ENCODE data around the gene MS4A4A.

MS4A4A gene

DNA sequence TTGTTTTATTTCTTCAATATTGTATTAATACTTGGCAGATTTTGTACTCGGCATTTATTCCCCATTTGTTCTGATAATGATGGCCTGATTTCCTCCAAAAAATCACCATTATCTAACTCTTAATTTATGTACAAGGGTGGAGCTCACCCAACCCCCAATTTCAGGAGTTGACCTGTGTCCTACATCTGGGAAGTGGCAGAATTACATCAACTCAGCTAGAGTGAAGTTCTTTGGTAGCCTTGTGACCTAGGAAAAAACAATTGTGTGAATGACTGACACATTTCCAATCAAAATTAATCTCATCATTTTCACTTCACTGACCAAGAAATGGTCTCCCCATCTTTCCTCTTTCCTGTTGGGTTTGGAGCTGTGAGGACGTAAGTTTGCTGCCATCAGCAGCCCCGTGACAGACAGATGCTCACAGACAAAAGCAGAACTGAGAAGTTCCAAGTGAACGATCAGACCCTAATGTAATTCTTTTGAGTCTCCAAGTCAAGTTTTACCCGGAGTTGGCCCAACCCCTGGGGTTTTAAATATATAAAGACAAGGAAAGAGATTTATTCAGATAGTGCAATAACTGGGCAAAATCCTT lies 30.0 kb downstream of the MS4A4A start:
- H3K27me3 ChIP-seq (ENCODE audit: insufficient read depth, low read length): no peaks in the 10 kb centered on the region
- peak overlapping the region; percentile 53 for H2AFZ ChIP-seq (ENCODE audit: low read depth, low read length)
- no peaks in the 10 kb centered on the region for H3K36me3 ChIP-seq (ENCODE audit: insufficient read depth, low read length)
- H3K4me3 ChIP-seq (ENCODE audit: low read length): no peak overlapping the region
- no peaks in the 10 kb centered on the region for H3K9me3 ChIP-seq (ENCODE audit: low read length)
- peaks cover 24% of the 10 kb centered on the region for H3K4me1 ChIP-seq (ENCODE audit: insufficient read depth, low read length)

DNA sequence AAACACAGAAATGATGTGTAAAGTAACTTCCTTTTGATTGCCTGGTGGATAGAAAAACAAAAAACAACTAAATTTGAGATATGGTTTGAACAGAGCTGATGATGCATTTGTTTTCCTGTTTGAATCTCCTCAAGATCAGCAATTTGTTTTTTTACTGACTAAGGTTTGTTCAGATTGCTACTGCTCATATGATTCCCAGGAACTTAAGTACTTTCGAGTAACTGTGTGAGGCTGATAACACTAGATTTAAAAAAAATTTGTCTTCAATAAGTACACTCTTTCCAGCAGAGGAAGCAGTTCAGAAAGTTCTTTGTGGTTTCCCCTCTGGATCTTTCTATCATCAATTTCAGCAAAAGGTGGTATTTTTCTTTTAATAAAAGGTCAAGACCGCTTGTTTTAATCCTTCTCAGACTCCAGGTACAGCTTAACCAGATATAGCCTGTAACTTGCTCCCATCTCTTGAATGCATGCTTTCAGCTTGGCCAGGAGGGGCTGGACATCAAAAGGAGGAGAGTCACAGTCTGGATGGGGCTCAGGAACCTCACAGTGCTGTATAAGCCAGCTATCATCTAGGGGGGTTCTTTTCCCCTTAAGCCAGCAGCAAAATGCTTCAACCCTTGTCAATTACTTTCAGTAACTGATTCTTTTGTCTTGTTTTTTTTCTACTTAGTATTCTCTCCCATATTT lies 34.3 kb downstream of the MS4A4A start:
- Histone ChIP-seq H2AFZ (ENCODE audit: low read depth, low read length) (no peak overlapping the region), H3K9me3 (ENCODE audit: low read length) (peaks cover 2% of the 10 kb centered on the region), H3K27me3 (ENCODE audit: insufficient read depth, low read length) (no peaks in the 10 kb centered on the region), H3K4me3 (ENCODE audit: low read length) (no peak overlapping the region), H3K36me3 (ENCODE audit: insufficient read depth, low read length) (no peaks in the 10 kb centered on the region), H3K4me1 (ENCODE audit: insufficient read depth, low read length) (peaks cover 22% of the 10 kb centered on the region)

DNA sequence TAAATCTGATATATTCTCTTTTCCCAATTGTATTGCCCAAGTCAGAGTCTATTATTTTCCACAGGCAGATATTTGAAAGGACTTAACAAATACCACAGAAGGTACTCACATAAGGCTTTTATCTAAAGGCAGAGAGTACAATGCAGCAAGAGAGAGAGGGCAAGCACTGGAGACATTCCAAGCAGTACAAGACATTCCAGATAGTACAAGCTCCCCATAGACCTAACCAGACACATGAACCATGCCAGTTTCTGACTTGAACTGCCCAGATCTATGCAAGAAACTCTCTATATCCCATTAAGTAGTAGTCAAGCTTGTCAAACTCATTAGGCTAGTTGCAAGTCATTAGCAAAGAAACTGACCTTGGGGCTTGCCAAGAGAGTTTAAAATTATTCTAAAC lies 35.4 kb downstream of the MS4A4A start:
- Histone ChIP-seq H3K9me3 (ENCODE audit: low read length) (peaks cover 2% of the 10 kb centered on the region), H3K27me3 (ENCODE audit: insufficient read depth, low read length) (no peaks in the 10 kb centered on the region), H3K4me1 (ENCODE audit: insufficient read depth, low read length) (peaks cover 15% of the 10 kb centered on the region), H2AFZ (ENCODE audit: low read depth, low read length) (no peak overlapping the region), H3K36me3 (ENCODE audit: insufficient read depth, low read length) (no peaks in the 10 kb centered on the region), H3K4me3 (ENCODE audit: low read length) (no peak overlapping the region)

DNA sequence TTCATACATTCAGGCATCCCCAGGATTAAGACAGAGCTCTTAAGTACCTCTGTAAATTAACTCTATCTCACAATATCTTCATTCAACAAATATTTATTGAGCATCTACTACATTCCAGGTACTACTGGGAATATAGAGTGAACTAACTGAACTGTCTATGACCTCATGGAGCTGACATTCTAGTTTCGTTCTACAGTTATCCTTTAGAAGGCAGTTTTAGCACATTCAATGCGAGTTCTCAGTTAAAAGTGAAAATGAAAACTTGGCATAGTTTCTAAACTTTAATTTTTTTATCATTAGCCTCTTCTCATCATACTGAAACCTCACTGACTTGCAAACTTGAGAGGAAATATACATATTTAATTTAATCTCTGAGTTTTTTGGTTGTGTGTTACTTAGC lies 35.9 kb downstream of the MS4A4A start:
- no peak overlapping the region for H2AFZ ChIP-seq (ENCODE audit: low read depth, low read length)
- H3K4me3 ChIP-seq (ENCODE audit: low read length): no peak overlapping the region
- peaks cover 12% of the 10 kb centered on the region for H3K4me1 ChIP-seq (ENCODE audit: insufficient read depth, low read length)
- peaks cover 2% of the 10 kb centered on the region for H3K9me3 ChIP-seq (ENCODE audit: low read length)
- no peaks in the 10 kb centered on the region for H3K36me3 ChIP-seq (ENCODE audit: insufficient read depth, low read length)
- H3K27me3 ChIP-seq (ENCODE audit: insufficient read depth, low read length): no peaks in the 10 kb centered on the region

DNA sequence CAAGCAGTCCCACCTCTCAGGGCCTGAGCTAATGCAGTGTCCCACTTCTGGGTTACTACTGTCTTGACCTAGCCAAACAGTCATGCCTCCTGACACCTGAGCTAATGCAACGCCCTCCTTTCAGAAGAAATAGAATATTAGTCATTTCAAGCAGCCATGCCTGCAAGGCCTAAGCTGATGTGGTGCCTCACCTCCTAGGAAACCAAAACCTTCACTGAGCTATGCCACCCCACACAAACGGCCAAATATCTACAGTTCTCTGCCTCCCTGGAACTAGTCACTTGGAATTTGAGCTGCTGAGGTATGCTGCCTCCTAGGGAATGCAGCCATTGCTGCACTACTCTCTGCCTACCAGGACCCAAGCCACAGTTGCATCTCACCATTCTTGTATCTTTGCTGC lies 38.3 kb downstream of the MS4A4A start:
- Histone ChIP-seq H2AFZ (ENCODE audit: low read depth, low read length) (no peak overlapping the region), H3K4me1 (ENCODE audit: insufficient read depth, low read length) (peaks cover 12% of the 10 kb centered on the region), H3K27me3 (ENCODE audit: insufficient read depth, low read length) (no peaks in the 10 kb centered on the region), H3K4me3 (ENCODE audit: low read length) (no peak overlapping the region), H3K9me3 (ENCODE audit: low read length) (peaks cover 2% of the 10 kb centered on the region), H3K36me3 (ENCODE audit: insufficient read depth, low read length) (no peaks in the 10 kb centered on the region)

DNA sequence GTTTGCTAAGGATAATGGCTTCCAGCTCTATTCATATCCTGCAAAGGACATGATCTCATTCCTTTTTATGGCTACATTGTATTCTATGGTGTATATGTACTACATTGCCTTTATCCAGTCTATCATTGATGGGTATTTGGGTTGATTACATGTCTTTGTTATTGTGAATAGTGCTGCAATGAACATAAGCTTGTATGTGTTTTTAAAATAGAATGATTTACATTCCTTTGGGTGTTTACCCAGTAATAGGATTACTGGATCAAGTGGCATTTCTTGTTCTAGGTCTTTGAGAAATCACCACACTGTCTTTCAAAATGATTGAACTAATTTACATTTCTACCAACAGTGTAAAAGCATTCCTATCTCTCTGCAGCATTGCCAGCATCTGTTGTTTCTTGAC lies 40.6 kb downstream of the MS4A4A start:
- H3K36me3 ChIP-seq (ENCODE audit: insufficient read depth, low read length): no peaks in the 10 kb centered on the region

DNA sequence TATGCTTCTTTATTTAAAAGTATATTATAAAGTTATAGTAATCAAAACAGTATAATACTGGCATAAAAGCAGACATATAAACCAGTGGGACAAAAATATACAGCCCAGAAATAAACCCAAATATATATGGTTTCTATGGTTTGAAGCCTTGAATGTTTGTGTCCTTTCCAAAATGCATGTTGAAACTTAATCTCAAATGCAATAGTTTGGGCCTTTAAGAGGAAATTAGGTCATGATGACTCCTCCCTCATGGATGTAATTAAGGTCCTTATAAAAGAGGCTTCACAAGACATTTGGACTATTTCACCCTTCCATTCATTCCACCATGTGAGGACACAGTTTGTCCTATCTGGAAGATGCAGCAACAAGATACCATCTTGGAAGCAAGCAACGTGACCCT lies 46.5 kb downstream of the MS4A4A start, which contains the start of gene MS4A6E:
Gene MS4A6E (plus strand): TSS at position 301 of the 400 bp plus-strand sequence. CDS start 7,641 bp downstream, outside the sequence.
- no peaks in the 10 kb centered on the region for H3K36me3 ChIP-seq (ENCODE audit: insufficient read depth, low read length)
- H2AFZ ChIP-seq (ENCODE audit: low read depth, low read length): no peak within 1 kb of the TSS
- no peaks in the 10 kb centered on the region for H3K4me1 ChIP-seq (ENCODE audit: insufficient read depth, low read length)
- H3K9me3 ChIP-seq (ENCODE audit: low read length): no peaks in the 10 kb centered on the region
- H3K27me3 ChIP-seq (ENCODE audit: insufficient read depth, low read length): no peaks in the 10 kb centered on the region
- H3K4me3 ChIP-seq (ENCODE audit: low read length): no peak within 1 kb of the TSS

More for the DNA sequence above, 40.6 kb downstream of the MS4A4A start:
- Histone ChIP-seq H2AFZ (ENCODE audit: low read depth, low read length) (no peak overlapping the region), H3K27me3 (ENCODE audit: insufficient read depth, low read length) (no peaks in the 10 kb centered on the region), H3K4me1 (ENCODE audit: insufficient read depth, low read length) (no peaks in the 10 kb centered on the region), H3K9me3 (ENCODE audit: low read length) (peaks cover 2% of the 10 kb centered on the region), H3K4me3 (ENCODE audit: low read length) (no peak overlapping the region)

DNA sequence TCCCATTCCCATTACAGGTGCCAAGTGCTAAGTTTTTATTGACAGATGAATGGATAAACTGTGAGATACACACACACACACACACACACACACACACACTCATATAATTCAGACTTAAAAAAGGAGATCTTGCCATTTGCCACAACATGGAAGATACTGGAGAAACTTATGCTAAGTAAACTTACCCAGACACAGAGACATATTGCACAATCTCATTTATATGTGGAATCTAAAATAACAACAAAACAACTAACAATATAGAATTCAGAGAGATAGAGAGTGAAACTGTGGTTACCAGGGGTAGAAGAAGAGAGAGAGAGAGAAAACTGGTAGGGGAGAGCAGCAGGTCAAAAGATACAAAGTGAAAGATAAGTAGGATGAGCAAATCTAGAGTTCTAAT lies 48.0 kb downstream of the MS4A4A start:
- Histone ChIP-seq H2AFZ (ENCODE audit: low read depth, low read length) (no peak overlapping the region), H3K27me3 (ENCODE audit: insufficient read depth, low read length) (no peaks in the 10 kb centered on the region), H3K36me3 (ENCODE audit: insufficient read depth, low read length) (no peaks in the 10 kb centered on the region), H3K9me3 (ENCODE audit: low read length) (no peaks in the 10 kb centered on the region), H3K4me1 (ENCODE audit: insufficient read depth, low read length) (no peaks in the 10 kb centered on the region), H3K4me3 (ENCODE audit: low read length) (no peak overlapping the region)

DNA sequence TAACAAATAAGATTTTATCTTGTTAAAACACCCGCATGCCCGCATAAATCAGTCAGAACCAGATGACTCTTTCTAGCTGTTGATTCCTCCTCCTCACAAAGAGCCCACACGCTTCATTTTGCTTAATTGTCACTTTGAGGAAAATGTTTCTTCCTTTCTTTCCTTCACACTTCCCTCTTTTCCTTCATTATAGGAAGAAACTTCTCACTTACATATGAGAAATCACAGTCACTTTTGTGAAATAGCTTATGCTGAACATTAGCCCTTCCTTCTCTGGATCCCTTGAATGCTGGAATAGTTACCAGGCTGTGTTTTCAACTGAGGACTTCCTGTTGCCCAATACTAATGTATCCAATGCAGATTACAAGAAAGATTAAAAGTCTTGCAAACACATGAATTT lies 52.4 kb downstream of the MS4A4A start:
- Histone ChIP-seq H3K4me1 (ENCODE audit: insufficient read depth, low read length) (no peaks in the 10 kb centered on the region), H3K9me3 (ENCODE audit: low read length) (no peaks in the 10 kb centered on the region), H2AFZ (ENCODE audit: low read depth, low read length) (no peak overlapping the region), H3K4me3 (ENCODE audit: low read length) (no peak overlapping the region), H3K27me3 (ENCODE audit: insufficient read depth, low read length) (no peaks in the 10 kb centered on the region), H3K36me3 (ENCODE audit: insufficient read depth, low read length) (no peaks in the 10 kb centered on the region)

DNA sequence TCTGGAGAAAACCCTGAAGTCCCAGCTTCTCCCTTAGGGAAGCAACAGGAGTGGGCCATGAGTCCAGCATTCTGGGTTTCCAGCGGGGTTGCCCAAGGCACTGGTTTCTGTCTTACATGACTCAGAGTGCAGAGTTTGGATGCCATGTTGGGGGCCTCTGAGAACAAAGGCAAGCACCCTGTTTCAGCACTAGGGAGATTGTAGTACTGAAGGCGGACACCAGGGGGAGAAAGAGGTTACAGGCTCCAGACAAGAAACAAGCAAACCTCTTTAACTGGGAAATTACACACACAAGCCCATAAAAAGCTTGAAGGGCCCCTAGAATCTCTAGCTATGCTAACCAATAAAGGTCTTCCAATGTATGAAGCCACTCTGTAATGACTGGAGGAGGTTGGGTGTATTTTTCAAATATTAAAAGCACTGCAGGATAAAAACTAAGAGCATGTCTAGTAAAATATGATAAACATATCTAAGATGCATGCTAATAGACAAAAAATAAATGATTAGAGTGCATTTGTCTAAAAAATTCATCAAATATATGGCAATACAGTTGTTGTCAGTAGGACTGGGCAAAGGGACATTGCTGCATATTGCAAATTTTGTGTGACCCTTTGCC lies 53.6 kb downstream of the MS4A4A start:
- Histone ChIP-seq H3K4me1 (ENCODE audit: insufficient read depth, low read length) (no peaks in the 10 kb centered on the region), H3K36me3 (ENCODE audit: insufficient read depth, low read length) (no peaks in the 10 kb centered on the region), H3K4me3 (ENCODE audit: low read length) (no peak overlapping the region), H2AFZ (ENCODE audit: low read depth, low read length) (no peak overlapping the region), H3K27me3 (ENCODE audit: insufficient read depth, low read length) (no peaks in the 10 kb centered on the region), H3K9me3 (ENCODE audit: low read length) (no peaks in the 10 kb centered on the region)

DNA sequence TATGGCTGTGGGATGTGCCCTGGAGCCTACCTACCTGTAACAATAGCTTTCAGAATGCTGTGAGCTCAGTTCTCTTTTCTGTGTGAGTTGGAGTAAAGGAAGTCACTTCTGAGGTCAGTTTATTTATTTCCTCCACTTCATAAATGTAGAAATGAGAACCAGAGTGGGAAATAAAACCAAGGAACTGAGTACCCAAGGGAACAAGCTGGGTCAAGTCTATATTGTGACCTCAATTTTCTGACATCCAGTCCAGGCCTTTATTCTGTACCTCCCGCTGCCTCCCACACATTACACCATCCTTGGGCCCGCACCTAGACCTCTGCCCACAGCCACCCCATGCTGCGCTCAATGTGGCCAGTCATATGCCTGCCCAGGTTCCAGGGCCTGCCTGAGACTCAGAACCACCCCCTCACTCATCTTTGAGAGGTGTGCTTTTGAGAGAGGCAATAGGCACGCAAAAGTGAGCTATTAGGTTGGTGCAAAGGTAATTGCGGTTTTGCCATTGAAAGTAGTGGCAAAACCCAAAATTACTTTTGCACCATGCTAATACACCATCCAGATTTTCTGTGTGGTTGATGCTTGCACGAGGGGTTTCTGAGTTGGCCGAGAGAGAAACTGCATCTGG lies 56.4 kb downstream of the MS4A4A start:
- Histone ChIP-seq H3K9me3 (ENCODE audit: low read length) (no peaks in the 10 kb centered on the region), H3K36me3 (ENCODE audit: insufficient read depth, low read length) (no peaks in the 10 kb centered on the region), H2AFZ (ENCODE audit: low read depth, low read length) (no peak overlapping the region), H3K4me3 (ENCODE audit: low read length) (no peak overlapping the region), H3K27me3 (ENCODE audit: insufficient read depth, low read length) (no peaks in the 10 kb centered on the region), H3K4me1 (ENCODE audit: insufficient read depth, low read length) (no peaks in the 10 kb centered on the region)

DNA sequence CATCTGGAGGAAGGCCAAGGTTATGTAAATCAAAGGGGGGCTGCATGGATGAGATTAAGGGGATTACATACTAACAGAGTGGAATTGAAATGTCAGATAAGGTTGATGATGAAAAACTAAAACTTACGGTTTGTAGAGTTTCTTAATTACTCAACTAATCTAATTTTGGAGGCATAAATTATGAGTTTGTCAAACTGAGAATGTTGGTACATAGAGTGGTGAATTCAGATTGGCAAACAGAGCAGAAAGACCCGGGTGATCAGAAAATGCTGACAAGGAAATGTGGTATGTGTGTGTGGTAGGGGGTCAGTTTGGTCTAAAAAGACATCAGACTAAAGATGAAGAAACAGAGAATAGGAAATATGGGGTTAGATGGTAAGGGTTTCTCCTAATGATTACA lies 57.6 kb downstream of the MS4A4A start:
- Histone ChIP-seq H3K9me3 (ENCODE audit: low read length) (no peaks in the 10 kb centered on the region), H3K4me1 (ENCODE audit: insufficient read depth, low read length) (no peaks in the 10 kb centered on the region), H3K27me3 (ENCODE audit: insufficient read depth, low read length) (no peaks in the 10 kb centered on the region), H3K36me3 (ENCODE audit: insufficient read depth, low read length) (no peaks in the 10 kb centered on the region), H2AFZ (ENCODE audit: low read depth, low read length) (no peak overlapping the region), H3K4me3 (ENCODE audit: low read length) (no peak overlapping the region)

DNA sequence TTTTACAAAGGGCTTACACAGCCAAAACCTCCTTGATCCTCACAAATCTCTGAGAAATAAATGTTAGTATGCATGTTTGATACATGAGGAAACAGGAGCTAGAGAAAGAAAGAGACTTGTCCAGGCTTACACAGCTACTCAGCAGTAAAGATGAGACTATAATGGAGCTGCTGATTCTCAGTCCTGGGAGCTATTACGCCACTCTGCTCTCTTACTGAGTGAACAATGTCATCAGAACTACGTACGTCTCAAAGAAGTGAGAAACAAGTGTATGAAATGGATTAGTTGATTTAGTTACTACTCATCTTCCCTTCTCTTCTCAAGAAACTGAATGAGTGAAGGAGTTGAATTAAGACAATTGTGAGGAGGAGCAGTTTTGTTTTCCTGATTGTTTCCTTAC lies 58.9 kb downstream of the MS4A4A start:
- Histone ChIP-seq H3K9me3 (ENCODE audit: low read length) (no peaks in the 10 kb centered on the region), H3K36me3 (ENCODE audit: insufficient read depth, low read length) (no peaks in the 10 kb centered on the region), H3K27me3 (ENCODE audit: insufficient read depth, low read length) (no peaks in the 10 kb centered on the region), H2AFZ (ENCODE audit: low read depth, low read length) (no peak overlapping the region), H3K4me1 (ENCODE audit: insufficient read depth, low read length) (no peaks in the 10 kb centered on the region), H3K4me3 (ENCODE audit: low read length) (no peak overlapping the region)
